SH-SY5Y (cell line): ENCODE data around the gene TECPR1.

Experiments
- GATA2 ChIP-seq: IDR thresholded peaks from 2 replicates; pipeline ENCODE4 v1.6.1; 2011; ENCODE audit warnings: mild to moderate bottlenecking, low read depth, low read length
- GATA3 ChIP-seq: IDR thresholded peaks from 2 replicates; pipeline ENCODE4 v1.6.1; 2011; ENCODE audit warnings: low read depth, mild to moderate bottlenecking, low read length, moderate library complexity

GRCh38 chr7:98278936-98279335 is 26.9 kb upstream of the TECPR1 start:
- TF ChIP-seq GATA2 (peak; percentile 61), GATA3 (no peak)
